A549 treated with CORT108297 at 1 μM for 4 hours (cell line): ENCODE data around the gene ACBD3. TPM values are rescaled to one million over a fixed set of nuclear protein-coding genes. Genes with fewer than 3 reads are reported as not detected.

Experiments used
- total RNA-seq: library from RNA; stranded (reverse); fragments of 200-300 nt; extraction: Qiagen RNA extraction; gene quantifications from 5 replicates; pipeline ENCODE4 v1.2.3, GENCODE V29; 2022

ACBD3 gene
- 21.4 to 29.6 TPM (median 25.7 TPM) in 5 replicates for total RNA-seq

GRCh38 chr1:226186124-226187018 lies at the start of gene ACBD3:
TSS of gene ACBD3 (minus strand) at chr1:226186741. CDS start at chr1:226186675, 66 bp downstream.

GRCh38 chr1:226223157-226223785 lies 36.7 kb upstream of the ACBD3 start, which contains the start of gene MIXL1:
TSS of gene MIXL1 (plus strand) at chr1:226223664. CDS start at chr1:226223682, 18 bp downstream.

Other genes starting within 250 kb of the ACBD3 start
- 0.04 to 0.26 TPM (median 0.13 TPM) in 3 of 5 replicates, not detected in the others for gene LEFTY2, start 245.5 kb downstream of the ACBD3 start, total RNA-seq
- gene SDE2, start 187.4 kb downstream of the ACBD3 start, total RNA-seq = 5.9 to 9.3 TPM (median 7.2 TPM) in 5 replicates
- gene H3-3A, start 124.0 kb downstream of the ACBD3 start, total RNA-seq = 417 to 460 TPM (median 430 TPM) in 5 replicates
- 0.04 to 0.18 TPM (median 0.09 TPM) in 5 replicates for gene MIXL1, start 36.9 kb upstream of the ACBD3 start, total RNA-seq
- gene LIN9, start 122.4 kb upstream of the ACBD3 start, total RNA-seq = 6.1 to 8.0 TPM (median 7.3 TPM) in 5 replicates
- gene PARP1, start 221.4 kb upstream of the ACBD3 start, total RNA-seq = 94.6 to 122 TPM (median 114 TPM) in 5 replicates